OCI-LY7 (cell line): ENCODE data around the gene SSBP2. TPM values are rescaled to one million over a fixed set of nuclear protein-coding genes. Genes with fewer than 3 reads are reported as not detected.

ENCODE experiments used
- BruUV-seq: library from RNA; stranded (reverse); fragments of 400-500 nt; replicated peaks from 2 replicates; lab custom pipeline; 2021; lab: Mats Ljungman, UMichigan
- CTCF ChIA-PET: fragments of 300-600 bp; sonication (Branson Sonifier 250); formaldehyde crosslinking; loops from one replicate; lab custom pipeline; 2022; ENCODE audit warnings: antibody characterized with exemption; ENCODE audit not compliant: unreplicated experiment; lab: Charles Lee
- POLR2A ChIA-PET: fragments of 300-600 bp; sonication (Branson Sonifier 250); formaldehyde crosslinking; loops from one replicate; lab custom pipeline; 2022; ENCODE audit warnings: antibody characterized with exemption; lab: Charles Lee
- DNase-seq: peaks from one replicate; pipeline ENCODE4 v3.0.0-alpha.2; 2015; ENCODE audit warnings: low spot score
- H2AFZ ChIP-seq: fragments of 200-600 bp; sonication (generic), shearing (Covaris generic); 2 replicates; pipeline ENCODE4 v1.6.1; 2014; ENCODE audit warnings: mild to moderate bottlenecking, antibody characterized with exemption, low read length, moderate library complexity
- H3K27ac ChIP-seq: fragments of 200-600 bp; sonication (generic); 2 replicates; pipeline ENCODE4 v1.5.1; 2014; ENCODE audit warnings: mixed run types, low read depth, mild to moderate bottlenecking, moderate library complexity, low read length, inconsistent platforms; ENCODE audit not compliant: poor library complexity, severe bottlenecking
- H3K36me3 ChIP-seq: fragments of 200-600 bp; sonication (generic); 2 replicates; pipeline ENCODE4 v1.6.1; 2014; ENCODE audit warnings: mild to moderate bottlenecking, antibody characterized with exemption, low read length, moderate library complexity, mixed read lengths; ENCODE audit not compliant: insufficient read depth
- H3K4me1 ChIP-seq: fragments of 200-600 bp; sonication (generic); 2 replicates; pipeline ENCODE4 v1.5.1; 2014; ENCODE audit warnings: mild to moderate bottlenecking, low read length; ENCODE audit not compliant: insufficient read depth, poor library complexity, severe bottlenecking
- H3K4me2 ChIP-seq: fragments of 200-600 bp; sonication (generic); 2 replicates; pipeline ENCODE4 v1.6.1; 2014; ENCODE audit warnings: mild to moderate bottlenecking, low read length
- H3K4me3 ChIP-seq: fragments of 200-600 bp; sonication (generic); 2 replicates; pipeline ENCODE4 v1.5.1; 2014; ENCODE audit warnings: mild to moderate bottlenecking, low read depth, low read length; ENCODE audit not compliant: poor library complexity, severe bottlenecking
- H3K79me2 ChIP-seq: fragments of 200-600 bp; sonication (generic); 2 replicates; pipeline ENCODE4 v1.6.1; 2016; ENCODE audit warnings: low read depth, mild to moderate bottlenecking, low read length, moderate library complexity, mixed read lengths; ENCODE audit not compliant: insufficient read depth
- H3K9me2 ChIP-seq: fragments of 200-600 bp; sonication (generic); 2 replicates; pipeline ENCODE4 v1.6.1; 2016; ENCODE audit warnings: mild to moderate bottlenecking, low read length, mixed read lengths; ENCODE audit not compliant: insufficient read depth
- H3K9me3 ChIP-seq: fragments of 200-600 bp; sonication (generic); 2 replicates; pipeline ENCODE4 v1.6.1; 2014; ENCODE audit warnings: mild to moderate bottlenecking, mixed run types, low read length, mixed read lengths
- H4K20me1 ChIP-seq: fragments of 200-600 bp; sonication (generic); 2 replicates; pipeline ENCODE4 v1.6.1; 2014; ENCODE audit warnings: mild to moderate bottlenecking, antibody characterized with exemption, low read length, moderate library complexity, mixed read lengths; ENCODE audit not compliant: insufficient read depth
- CTCF ChIP-seq: fragments of 200-600 bp; sonication (generic); conservative IDR thresholded peaks from 2 replicates; pipeline ENCODE4 v1.5.1; 2014; ENCODE audit warnings: mild to moderate bottlenecking, antibody characterized with exemption, low read length, moderate library complexity, mixed read lengths
- EZH2phosphoT487 ChIP-seq: fragments of 200-600 bp; sonication (generic); IDR thresholded peaks from 2 replicates; pipeline ENCODE4 v1.6.1; 2018; ENCODE audit warnings: low read depth, borderline replicate concordance, mild to moderate bottlenecking, mixed run types, antibody characterized with exemption, low read length, moderate library complexity, mixed read lengths
- intact Hi-C: fragments of 100-400 bp; cut with micrococcal nuclease; formaldehyde crosslinking; loops from one replicate; pipeline ENCODE4 v1.10.0; 2022; ENCODE audit not compliant: unreplicated experiment
- total RNA-seq, 2 experiments: library from RNA; depleted of rRNA in 1 of 2; stranded (reverse); fragments of >200 nt in 1 of 2; shearing (Covaris generic) in 1 of 2; gene quantifications; 2 replicates each; pipeline ENCODE4 v1.2.3, GENCODE V29; 2014 to 2022

Gene SSBP2
- total RNA-seq, 2 experiments from 2014 or later, result 140 to 172 TPM

GRCh38 chr5:81751836-81752643, 1.1 kb upstream of the SSBP2 start:
- peak overlapping the region; percentile 88 for H3K27ac ChIP-seq
- CTCF ChIA-PET, result no interaction called here
- intact Hi-C loops, result loop anchor here (1.0 to 10.0 kb wide), 6 partner anchors 35 to 473 kb away; no protein-coding TSS in a partner anchor
- DNase-seq, result no peak
- H3K9me3 ChIP-seq, result no peaks in the 10 kb centered on the region
- BruUV-seq, result no TSS peak
- H3K9me2 ChIP-seq, result no peaks in the 10 kb centered on the region
- H3K4me3 ChIP-seq, result peak overlapping the region; percentile 91
- TF ChIP-seq EZH2phosphoT487, result no peak
- TF ChIP-seq CTCF, result no peak
- peaks cover 35% of the 10 kb centered on the region for H3K4me1 ChIP-seq
- 0 out of 2 replicates have a peak, but pooled peaks cover under 1% of the 10 kb centered on the region for H4K20me1 ChIP-seq
- POLR2A ChIA-PET, result interaction anchor here (0.6 to 4.2 kb wide), 12 partner anchors 10 to 417 kb away, joined by 3 to 81 read pairs (median 4); no protein-coding TSS in a partner anchor
- H3K79me2 ChIP-seq, result peaks cover 24% of the 10 kb centered on the region
- peaks cover 6% of the 10 kb centered on the region; the same call in 1 of the 2 replicates for H3K36me3 ChIP-seq
- H3K4me2 ChIP-seq, result peak overlapping the region; percentile 82
- peak overlapping the region; percentile 73 for H2AFZ ChIP-seq

DNA sequence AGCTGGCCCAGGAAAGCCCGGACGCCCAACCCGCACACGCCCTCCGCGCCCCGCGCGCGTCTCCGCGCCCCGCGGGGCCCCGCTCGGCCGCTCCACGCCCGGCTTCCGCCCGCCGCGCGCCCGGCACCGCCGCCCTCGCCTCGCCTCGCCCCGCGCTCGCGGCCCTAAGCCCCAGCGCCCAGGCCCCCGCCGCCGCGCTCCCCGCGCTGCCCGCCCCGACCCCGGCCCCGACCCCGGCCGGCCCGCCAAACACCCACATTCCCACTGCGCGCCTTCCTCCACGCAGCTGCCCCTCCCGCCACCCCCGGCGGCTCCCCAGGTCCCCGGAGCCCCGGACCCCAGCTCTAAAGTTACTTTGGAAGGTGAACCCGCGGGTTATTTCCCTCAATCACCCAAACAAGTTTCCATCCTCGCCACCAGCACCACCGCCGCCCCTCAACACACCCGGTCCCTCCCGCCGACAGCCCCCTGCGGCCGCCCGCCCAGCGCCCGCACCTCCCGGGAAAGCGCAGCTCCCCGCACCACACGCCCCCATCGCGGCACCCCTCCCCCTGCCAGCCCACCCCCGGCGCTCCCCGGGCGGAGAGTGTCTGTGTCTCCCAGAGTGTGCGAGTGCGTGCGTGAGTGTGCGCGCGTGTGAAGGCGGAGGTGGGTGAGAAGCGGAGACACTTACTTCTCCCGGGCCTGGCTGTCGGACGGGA, 439 bp downstream of the SSBP2 start:
- no TSS peak for BruUV-seq
- Histone ChIP-seq H3K9me3 (no peaks in the 10 kb centered on the region), H3K4me1 (peaks cover 51% of the 10 kb centered on the region), H3K9me2 (no peaks in the 10 kb centered on the region), H3K79me2 (peaks cover 40% of the 10 kb centered on the region), H3K36me3 (peaks cover 10% of the 10 kb centered on the region; the same call in 1 of the 2 replicates), H2AFZ (no peak overlapping the region), H4K20me1 (peaks cover 16% of the 10 kb centered on the region; the same call in 1 of the 2 replicates), H3K27ac (peak overlapping the region; percentile 98), H3K4me3 (peak overlapping the region; percentile 91), H3K4me2 (peak overlapping the region; percentile 55)
- POLR2A ChIA-PET, result interaction anchor here (0.6 to 4.2 kb wide), 14 partner anchors 9 to 878 kb away, joined by 3 to 81 read pairs (median 4); no protein-coding TSS in a partner anchor
- peak; percentile 63 for DNase-seq
- intact Hi-C loops, result loop anchor here (1.0 to 10.0 kb wide), 6 partner anchors 37 to 474 kb away; no protein-coding TSS in a partner anchor
- CTCF ChIA-PET, result interaction anchor here (1.0 kb wide), 2 partner anchors 101 to 245 kb away, joined by 3 to 6 read pairs; no protein-coding TSS in a partner anchor
- TF ChIP-seq CTCF (no peak), EZH2phosphoT487 (no peak)
